ENCODE data around the gene IL1RAPL1.

- no peak for TF ChIP-seq PATZ1 (CRISPR knock-in tag; IDR thresholded peaks at IDR 0.05; ENCODE audit: borderline replicate concordance)
- no peak for TF ChIP-seq TOX (CRISPR knock-in tag; IDR thresholded peaks at IDR 0.05; ENCODE audit: borderline replicate concordance)
- no peak for TF ChIP-seq OSR1 (CRISPR knock-in tag; IDR thresholded peaks at IDR 0.05)
- TF ChIP-seq CSDC2 (CRISPR knock-in tag; IDR thresholded peaks at IDR 0.05) = no peak
- TF ChIP-seq CREB5 (CRISPR knock-in tag; IDR thresholded peaks at IDR 0.05; ENCODE audit: low read depth) = no peak
- no peak for TF ChIP-seq RARB (CRISPR knock-in tag; IDR thresholded peaks at IDR 0.05)
- TF ChIP-seq CSRNP3 (CRISPR knock-in tag; IDR thresholded peaks at IDR 0.05) = no peak
- TF ChIP-seq ZFP3 (CRISPR knock-in tag; IDR thresholded peaks at IDR 0.05) = no peak
- TF ChIP-seq BACH2 (CRISPR knock-in tag; IDR thresholded peaks at IDR 0.05; ENCODE audit: borderline replicate concordance) = no peak
- no peak for TF ChIP-seq ZNF565 (CRISPR knock-in tag; conservative IDR thresholded peaks at IDR 0.05; ENCODE audit: low read depth)
- no peak for TF ChIP-seq GLIS3 (CRISPR knock-in tag; IDR thresholded peaks at IDR 0.05)
- no peak for TF ChIP-seq ESRRG (CRISPR knock-in tag; IDR thresholded peaks at IDR 0.05)
- no peak for TF ChIP-seq ARNTL (CRISPR knock-in tag; IDR thresholded peaks at IDR 0.05; ENCODE audit: borderline replicate concordance, low read depth)
- no peak for TF ChIP-seq ISL1 (CRISPR knock-in tag; IDR thresholded peaks at IDR 0.05)
Measured at GRCh38 chrX:29431895-29432294, 844.6 kb downstream of the IL1RAPL1 start.

Measured in SK-N-SH treated with all-trans-retinoic acid at 6 μM for 48 hours (cell line).